ENCODE results near the gene CTIF.

CTIF gene

DNA sequence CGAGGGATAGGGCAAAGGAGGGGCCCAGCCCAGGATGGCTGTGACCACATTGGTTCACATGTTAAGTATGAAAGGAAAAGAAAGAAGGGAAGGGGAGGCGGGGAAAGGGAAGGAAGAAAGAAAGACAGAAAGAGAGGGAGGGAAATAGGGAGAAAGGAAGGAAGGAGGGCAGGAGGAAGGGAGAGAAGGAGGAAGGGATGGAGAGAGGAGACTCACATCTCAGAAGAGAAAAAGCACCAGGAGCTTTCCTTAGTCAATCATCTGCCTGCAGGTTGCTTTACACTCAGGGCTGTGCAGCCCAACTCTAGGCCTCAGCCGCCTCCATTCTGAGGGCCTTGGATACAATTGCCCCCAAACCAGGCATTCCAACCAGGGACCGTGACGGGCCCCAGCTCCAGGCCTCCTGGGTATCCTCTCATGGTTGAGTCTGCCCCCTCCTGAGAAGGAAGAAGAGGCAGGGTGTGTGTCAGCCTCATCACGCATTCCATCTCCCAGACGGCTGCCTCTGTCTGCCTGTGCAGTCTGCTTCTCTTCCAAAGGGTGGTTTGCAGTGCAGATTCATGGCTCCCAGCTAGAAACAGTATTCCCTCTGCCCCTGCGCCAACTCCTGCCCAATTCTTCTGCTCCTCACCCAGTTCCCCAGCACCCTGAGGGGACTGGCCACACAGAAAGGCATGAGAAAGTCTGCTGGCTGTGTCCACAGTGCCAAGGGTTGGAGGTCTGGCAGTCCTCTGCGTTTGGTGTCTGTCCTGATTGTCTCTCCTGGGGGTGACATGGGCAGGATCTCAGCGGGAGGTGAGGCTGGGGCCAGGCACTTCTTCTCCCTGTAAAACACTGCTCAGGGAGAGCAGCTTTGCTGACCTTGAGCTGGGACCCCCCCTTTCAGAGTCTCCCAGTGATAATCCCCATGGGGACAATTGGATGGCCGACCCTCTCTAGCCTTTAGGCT lies 248.6 kb downstream of the CTIF start:
- DNase-seq (ENCODE audit: low read depth in 2 of 2): no peak

DNA sequence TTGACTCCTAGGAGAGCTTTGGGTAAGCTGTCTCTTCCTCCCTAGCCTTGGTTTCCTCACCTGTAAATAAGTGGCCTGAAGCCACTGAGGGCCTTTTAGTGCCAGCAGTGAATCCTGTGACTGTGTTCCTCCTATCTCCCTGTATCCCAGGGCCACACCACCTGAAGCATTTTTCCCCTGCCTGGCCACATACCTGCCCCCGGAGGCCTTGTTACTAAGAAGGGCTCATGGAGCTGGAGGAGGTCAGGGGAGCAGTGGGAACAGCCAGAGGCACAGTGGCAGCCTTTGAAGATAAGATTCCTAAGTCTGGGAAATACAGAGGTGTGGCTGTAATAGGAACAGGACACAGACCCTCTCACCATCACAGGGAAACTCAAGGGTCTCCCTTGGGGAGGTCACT lies 249.5 kb downstream of the CTIF start:
- DNase-seq (ENCODE audit: low read depth in 2 of 2): no peak

DNA sequence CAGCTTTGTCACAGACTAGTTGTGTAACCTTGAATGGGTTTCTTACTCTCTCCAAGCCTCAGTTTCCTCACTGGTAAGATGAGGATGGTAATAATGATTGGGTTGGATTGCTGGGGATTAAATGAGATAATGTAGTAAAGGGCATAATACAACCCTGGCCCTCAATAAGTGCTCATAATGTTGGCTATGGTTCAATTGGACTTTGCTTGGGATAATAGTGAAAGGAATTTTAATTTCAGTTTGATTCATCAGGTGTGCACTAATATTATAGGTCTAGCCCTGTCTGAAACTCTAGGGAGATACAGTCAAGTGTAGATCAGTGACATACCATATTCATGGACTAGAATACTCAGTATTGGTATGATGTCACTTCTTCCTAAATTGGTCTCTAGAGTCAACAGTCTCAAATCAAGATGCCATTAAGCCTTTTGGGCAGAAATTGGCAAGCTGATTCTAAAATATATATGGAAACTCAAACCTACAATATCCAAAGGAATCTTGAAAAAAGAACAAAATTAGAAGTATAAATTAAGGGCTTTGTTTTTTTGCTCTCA lies 250.5 kb downstream of the CTIF start:
- no peak for DNase-seq (ENCODE audit: low read depth in 2 of 2)

DNA sequence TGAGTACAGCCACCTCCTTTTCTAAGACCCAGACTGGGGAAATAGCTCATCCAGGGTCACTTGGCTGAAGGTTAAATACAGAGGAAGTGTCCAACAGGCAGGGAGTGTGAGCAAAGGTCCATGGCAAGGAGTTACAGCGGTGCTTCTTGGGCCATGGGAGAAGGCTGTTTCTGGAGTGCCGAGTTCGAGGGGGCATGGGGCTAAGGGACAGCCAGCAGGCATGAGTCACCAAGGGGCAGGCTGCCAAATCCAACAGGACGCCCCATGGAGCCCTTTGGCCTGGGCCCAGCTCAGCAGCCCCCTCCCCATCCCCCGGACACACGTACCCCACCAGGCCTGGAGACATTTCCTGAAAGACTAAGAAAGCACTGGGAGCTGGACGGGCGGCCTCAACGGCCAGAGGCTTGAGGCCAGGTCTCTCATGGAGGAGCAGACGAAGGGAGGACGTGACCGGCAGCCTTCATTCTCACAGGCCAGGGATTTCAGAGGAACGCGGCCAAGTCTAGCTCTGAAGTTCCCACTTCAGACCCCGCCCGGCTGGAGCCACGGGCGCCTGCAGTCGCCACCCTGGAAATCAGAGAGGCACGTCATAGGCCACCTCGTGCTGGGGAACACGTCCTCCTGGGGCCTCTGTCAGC lies 251.5 kb downstream of the CTIF start:
- no peak for DNase-seq (ENCODE audit: low read depth in 2 of 2)

DNA sequence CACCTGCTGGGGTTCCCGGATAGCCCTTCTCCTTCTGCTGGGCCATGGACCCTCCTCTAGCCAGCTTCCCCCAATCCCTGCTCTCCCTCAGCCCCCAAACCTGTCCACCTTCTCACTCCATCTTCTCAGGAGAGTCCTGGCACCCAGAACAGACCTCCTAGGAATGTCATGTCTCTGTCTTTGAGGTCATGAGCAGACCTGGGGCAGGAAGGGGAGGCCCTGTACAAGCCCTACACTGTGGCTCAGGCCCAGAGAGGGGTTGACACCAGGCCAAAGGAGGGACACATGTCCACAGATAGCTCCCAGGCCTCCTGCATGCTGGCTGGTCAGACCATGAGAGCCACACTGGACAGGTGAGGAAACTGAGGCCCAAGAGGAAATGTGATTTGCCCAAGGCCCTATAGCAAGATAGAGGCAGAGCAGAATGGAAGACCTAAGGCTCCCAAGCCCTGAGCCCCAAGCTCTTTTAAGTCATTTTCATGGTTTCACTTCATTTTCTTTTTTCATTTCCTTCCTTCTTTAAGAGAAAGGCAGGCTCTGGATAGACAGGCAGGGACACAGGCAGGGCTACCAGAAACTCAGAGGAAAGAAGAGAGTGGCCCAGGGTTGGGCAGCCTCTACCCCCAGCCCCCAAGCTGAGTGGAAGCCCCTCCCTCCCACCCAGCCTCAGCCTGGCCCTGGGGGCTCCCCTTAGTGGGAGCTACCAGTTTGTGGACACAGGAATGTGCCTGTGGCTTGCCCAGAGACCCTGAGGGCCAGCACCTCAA lies 252.2 kb downstream of the CTIF start:
- no peak for DNase-seq (ENCODE audit: low read depth in 2 of 2)

DNA sequence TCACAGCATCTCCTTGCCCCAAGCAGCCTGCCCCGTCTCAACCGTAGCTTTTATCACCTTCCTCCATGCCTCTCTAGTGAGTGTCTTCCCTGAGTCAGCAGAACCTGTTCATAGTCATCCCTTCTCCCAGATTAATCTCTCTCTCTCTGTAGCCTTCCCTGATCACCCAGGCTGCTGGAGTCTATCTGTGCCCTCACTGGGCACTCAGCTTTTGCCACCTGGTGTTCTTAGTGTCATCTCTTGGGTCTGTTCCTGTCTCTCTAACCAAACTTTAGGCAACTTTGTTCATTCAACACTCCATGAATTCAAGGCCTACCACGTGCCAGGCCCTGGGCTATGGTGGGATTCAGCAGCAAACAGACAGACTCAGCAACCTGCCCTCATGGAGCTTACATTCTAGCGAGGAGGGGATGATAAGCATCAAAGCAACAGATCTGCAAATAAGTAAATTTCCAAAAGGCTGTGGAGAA lies 252.8 kb downstream of the CTIF start:
- DNase-seq (ENCODE audit: low read depth in 2 of 2): no peak

DNA sequence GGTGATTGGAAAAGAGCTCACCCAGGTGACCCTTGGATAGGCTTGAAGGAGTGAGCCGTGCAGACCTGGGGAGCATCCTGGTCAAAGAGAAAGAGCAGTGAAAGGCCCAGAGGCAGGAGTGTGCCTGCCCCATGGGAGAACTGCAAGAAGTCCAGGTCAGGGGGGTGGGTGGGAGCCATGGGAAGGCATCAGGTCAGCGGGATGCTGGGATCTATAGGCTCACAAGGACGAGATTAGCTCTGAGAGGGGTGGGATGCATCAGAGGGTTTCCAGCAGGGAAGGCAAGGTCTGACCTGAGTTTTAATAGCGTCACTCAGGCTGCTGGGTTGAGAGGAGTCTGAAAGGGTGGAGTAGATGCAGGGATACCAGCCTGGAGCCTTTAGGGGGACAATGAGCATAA lies 253.3 kb downstream of the CTIF start:
- DNase-seq (ENCODE audit: low read depth in 2 of 2): no peak

DNA sequence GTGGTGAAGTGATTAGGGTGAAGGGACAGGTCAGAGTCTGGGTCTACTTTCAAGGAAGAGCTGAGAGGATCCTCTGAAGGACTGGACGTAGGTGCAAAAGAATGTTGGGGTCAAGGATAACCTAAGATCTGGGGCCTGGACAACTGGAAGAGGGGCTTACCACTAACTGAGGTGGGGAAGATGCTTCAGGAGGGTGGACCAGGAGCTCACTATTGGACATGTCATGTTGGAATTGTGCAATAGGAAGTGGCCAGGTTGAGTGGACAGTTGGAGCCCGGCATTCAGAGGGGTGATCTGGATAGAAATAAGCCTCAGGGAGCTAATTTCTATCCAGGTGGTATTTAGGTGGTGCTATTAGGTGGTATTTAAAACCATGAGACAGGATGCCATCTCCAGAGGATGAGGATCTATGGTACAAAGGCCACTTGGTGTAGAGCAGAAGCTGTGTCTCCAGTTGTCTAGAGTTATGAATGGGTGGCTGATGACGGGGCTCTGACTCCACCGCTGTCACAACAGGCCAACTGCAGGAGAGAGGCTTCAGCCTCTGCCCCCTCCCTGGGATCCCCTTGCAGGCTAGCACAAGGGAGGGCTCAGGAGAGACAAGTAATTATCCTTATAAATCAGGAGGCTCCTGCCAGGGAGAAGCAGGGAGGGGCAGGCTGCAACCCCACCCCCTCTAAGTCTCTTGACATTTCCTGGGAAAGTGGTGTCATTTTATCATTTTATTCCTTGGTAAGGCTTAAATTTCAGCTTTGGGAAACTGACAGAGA lies 254.0 kb downstream of the CTIF start:
- DNase-seq (ENCODE audit: low read depth in 2 of 2): no peak

DNA sequence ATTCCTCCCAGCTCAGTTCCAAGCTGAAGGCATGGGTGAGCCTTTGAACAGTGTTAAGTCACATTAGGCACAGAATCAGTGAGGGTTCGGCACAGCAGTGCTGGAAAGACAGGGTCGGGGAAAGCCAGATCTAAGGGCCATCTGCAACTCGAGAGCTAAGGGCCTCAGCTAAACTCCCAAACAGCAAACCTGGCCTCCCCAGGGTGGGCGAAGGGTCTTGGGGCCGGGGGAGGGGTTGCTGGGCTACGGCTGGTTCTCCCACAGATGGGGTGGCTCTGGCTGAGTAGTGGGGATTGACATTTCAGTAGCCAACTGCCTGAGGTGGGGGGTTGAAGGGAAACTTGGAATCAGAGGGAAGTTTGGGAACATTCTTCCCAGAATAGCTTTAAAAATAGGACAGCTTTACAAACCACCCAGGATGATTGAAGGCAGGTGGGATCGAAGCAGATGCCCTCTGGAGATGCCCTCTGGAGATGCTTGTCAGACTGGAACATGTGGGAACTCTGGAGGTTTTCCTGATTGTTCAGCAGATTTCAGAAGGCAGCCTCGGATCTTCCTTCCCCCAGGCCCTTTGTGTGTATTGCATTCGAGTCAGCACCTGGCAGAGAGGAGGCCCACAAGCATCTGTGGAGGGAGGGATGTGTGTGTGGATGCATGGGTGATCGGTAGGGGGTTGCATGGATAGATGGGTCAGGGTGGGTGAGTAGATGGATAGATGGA lies 255.6 kb downstream of the CTIF start:
- no peak for DNase-seq (ENCODE audit: low read depth in 2 of 2)

DNA sequence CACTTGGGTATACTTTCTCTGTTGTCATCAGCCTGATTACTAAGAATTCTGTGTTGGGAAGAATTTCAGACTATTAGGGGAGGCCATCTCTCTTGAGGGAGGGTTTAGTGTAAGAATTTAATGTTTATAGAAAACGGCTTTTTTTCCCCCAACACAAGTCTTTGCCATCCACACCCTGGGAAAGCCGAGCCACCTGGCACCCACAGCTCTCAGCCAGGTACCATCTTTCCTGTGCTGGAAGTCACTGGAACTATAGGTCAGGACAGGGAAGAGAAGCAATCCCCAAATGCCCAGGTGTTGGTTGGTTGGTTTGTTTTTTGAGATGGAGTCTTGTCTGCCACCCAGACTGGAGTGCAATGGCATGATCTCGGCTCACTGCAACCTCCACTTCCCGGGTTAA lies 256.9 kb downstream of the CTIF start:
- no peak for DNase-seq (ENCODE audit: low read depth in 2 of 2)

DNA sequence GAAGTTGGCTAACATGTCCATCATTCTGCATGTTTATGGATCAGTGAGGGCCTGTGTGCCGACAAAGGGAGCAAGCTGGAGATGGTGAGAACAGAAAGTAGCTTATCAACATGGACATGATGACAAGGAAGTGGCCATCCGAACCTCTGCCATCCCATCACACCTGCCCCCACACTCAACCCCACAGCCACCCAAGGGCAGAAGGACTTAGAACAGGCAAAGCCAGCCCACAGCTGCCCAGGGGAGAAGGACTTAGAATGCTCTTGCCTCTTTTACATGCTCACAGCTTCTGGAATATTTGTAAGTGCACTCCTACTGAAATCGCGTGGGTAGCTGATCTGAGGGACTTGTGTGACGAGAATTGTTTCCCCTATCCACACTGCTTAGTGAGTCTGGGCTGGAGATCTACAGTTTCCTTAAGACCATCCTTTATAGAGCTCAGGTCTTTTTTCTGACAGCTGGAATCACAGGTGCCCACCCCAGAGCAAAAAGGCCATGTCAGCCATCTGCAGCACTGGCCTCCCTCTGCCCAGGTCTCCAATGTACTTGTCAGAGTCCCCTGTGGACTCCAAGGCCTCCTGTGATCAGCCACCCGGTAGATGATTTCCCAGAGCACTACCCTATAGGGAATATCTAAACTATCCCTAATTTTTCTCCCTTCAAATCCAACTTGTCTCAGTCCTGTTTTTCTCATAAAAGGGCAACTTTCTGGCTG lies 257.8 kb downstream of the CTIF start:
- no peak for DNase-seq (ENCODE audit: low read depth in 2 of 2)

DNA sequence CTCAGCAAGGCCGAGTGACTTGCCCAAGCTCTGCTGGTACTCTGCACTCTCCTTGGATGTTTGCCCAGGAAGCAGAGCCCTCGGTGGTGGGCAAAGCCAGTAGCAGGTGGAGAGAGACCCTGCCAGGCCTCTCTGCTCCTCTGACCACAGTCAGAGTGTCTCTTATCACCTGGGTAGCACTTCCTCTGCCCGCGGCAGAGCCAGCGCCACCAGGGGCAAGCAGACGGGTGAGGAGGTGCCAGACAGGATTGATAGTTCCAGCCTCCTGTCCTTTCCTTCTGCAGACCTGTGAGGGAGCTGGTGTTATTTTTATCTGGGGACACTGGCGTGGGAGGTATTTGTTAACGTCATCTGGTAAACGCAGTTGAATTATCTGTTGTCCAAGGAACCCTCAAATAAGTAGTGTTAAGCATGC lies 259.0 kb downstream of the CTIF start:
- no peak for DNase-seq (ENCODE audit: low read depth in 2 of 2)

DNA sequence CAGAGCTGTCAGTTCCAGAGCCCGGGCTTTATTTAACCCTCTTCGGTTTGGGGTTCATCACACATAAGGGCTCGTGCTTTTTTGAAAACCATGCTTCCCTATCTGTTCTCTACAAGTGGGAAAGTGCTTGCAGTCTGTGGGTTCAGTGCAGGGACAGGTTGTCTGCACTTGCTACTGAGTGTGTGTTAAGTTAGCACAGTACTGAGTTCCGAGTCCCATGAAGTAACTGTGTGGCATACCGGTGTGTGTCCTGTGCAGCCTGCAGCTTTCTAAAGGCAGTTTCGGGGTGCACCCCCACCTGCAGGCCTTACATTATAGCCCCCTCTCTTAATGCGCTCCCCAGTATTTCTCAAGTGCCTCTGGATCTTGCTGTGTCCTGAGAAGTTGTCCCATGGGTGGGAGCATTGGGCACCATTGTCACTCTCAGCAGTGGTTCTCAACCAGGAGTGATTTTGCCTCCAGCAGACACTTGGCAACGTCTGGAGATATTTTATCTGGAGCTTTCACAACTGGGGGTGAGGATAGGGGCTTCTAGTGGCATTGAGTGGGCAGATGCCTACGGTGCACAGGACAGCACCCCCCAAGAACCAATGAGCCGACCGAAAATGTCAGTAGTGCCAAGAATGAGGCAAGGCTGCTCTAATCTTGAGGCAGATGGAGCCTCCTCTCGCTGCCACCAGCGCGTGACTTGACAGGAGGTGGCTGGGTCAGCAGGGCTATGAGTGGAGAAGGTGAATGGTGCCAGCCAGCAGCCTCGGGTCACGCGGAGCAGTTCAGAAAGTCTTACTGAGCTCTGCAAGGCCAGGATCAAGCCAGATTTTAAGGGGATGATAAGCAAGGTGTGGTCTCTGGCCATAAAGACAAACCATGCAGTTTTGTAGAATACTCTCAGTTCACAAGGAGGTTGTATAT lies 259.8 kb downstream of the CTIF start:
- no peak for DNase-seq (ENCODE audit: low read depth in 2 of 2)

DNA sequence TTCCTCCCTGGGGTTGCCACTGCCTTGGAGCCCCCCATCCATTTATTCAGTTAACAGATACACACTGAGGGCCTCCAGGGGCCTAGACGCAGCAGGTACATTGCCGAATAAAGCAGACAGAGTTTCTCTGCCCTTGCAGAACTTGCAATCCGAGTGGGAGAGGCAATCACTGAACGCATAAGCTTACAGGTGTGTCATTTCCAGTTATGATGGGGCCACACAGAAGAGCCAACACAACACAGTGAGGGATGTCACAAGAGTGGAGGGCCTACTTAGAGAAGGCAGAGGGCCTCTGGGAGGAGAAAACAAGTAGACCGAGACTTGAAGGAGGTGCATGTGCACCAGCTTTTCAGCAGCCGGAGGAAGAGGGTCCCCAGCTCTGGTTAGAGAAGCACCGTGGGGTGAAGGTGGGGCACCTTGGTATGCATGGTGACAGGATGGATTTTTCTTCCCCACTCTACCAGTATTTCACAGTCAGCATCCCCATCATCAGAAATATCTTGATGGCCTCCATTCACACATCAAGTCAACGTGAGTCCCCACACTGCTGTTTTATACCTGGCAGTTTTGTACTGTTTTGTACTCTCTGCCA lies 261.0 kb downstream of the CTIF start:
- no peak for DNase-seq (ENCODE audit: low read depth in 2 of 2)

DNA sequence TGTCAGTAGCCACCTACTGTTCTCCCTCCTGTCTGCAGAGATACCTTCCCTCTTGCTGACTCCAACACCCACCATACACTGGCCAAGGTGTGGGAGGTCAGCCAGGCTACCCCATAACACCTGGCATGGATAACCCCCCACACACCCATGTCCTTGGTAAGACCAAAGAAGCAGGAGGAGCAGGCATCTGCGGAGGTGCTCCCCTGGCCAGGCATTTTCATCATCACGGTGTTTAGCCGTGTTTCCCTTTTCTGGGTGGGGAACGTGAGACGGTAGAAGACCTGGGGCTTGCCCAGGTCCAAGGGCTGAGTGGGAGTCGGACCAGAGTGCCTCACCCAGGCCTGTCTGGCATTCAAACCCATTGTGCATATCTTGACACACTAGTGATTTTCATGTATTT lies 261.6 kb downstream of the CTIF start:
- no peak for DNase-seq (ENCODE audit: low read depth in 2 of 2)

DNA sequence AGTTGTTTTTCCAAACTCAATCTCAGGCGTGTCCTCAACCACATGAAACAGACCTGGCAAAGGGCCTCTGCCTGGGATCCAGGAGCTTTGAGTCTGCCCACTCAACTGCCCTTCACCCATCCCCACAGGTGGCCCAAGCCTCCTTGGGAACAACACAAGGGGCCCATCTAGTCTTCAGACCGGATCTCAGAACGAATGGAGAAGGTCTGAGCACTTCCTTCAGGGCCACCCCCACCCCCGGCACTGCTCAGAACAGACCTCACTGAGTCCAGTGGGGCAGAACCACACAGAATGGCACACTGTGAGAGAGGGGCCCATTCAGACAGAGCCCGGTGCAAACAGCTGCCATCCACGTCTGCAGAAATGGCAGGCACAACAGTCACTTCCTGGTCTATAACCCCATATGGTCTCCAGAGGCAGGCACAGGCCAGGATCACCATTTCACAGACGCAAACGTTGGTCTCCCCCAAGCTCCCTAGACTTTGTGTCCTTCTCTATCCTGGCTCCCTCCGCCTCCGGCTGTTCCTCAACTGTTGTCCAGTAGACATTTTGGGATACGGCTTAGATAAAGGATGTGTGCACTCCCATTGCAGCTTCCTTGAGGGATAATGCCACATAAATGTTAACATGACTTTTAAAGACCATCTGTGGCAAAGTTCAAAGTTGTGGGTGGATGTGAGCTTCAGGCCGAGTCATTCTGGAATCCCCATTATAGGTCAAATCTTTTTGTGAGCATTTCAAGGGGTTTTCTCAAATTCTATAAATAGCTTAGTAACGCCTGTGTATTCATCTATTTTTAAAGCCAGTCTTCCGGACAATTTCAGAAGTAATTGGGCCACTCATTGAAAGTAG lies 262.3 kb downstream of the CTIF start:
- DNase-seq (ENCODE audit: low read depth in 2 of 2): no peak

DNA sequence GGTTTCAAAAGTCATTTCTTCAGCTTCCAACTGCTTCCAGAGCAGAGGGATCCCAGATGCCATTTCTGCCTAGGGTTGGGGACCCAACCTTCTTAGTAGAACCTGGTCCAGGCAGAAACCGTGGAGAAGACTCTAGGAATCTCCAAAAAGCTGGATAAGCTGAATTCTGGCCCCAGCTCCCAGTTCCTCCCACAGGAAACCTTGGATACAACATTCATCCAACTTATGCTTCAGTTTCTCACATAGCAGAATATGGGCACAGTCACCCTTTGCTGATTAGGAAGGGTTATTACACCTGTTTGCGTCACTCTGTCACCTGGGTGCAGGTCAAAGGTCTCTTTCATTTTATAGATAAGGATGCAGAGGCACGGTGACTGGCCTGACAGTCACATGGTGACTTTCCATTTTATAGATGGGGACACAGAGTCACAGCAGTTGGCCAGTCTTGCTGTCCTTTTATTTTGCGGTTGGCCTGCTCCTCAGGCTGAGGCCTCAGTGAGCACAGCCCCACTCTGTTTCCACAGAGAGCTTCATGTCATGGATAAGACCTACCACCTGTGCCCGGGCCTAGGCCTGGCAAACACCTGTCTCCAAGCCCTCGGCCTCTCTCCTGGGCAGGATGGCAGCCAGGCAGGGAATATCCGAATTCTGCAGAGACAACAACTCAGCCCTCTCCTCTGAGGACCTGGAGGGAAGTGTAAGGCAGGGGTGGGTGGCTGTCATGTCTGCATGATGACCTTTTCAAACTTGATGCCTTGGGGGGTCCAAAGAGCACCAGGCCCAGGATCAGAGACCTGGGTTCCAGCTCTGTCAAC lies 263.1 kb downstream of the CTIF start:
- no peak for DNase-seq (ENCODE audit: low read depth in 2 of 2)

Measured in stimulated activated CD4-positive, alpha-beta T cell treated with anti-CD3 and anti-CD28 coated beads, Interleukin-4, amount 100 ng/mL, for 48 hours (primary cell).